Activated CD8-positive, alpha-beta memory T cell treated with anti-CD3 and anti-CD28 coated beads, Interleukin-2, amount 50 U/mL, for 1 hour (primary cell): ENCODE measurements around the gene WNT7A.
"Not testable (repeated sequence)": the region's sequence is repeated elsewhere in the genome, so short reads cannot be mapped to it uniquely, and the experiment has no call there.

ENCODE experiments used
- DNase-seq: peaks from one replicate; pipeline ENCODE4 v3.0.0-alpha.2; 2020; ENCODE audit errors: extremely low read depth

Gene WNT7A

DNA sequence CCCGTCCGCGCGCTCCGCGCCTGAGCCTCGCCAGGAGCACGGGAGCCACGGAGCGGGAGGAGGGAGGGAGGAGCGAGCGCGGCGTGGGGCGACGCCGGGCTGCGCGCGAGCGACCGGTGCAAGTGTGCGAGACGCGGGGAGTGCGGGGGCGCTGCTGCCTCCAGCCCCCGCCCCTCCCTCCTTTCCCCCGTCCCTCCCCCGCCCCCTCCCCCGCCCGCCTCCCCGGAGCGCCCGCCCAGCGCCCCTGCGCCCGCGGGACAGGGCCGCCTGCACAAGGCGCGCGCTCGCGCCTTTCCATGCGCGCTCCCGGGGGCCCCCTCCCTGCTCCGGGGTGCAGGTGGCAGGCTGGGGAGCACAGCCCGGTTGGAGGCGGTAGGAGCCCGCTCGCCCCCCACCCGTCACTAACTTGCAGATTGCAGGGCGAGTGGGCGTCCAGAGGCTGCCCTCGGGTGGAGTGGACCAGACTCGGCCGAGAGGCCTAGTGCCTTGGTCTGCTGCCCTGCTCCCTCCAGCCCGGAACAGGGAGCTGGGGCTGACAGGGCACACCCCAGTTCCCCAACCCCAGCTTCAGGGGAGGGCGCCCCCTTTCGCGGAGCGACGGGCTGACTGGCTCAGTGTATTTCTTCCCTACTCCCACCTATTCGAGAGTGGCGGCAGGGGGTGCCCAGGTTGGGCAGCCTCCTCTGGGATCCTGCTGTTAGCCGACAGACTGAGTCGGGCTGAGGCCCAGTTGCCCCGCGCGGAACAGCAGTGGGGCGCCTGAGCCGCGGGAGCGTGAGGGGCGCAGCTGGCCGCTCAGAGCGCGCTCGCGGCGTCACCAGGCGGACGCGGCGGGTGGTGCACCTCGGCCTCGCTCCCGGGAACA, at the start of gene WNT7A:
TSS of gene WNT7A (minus strand) at position 126 of the 865 bp plus-strand sequence. CDS start 255 bp downstream, outside the sequence.
- no peak for DNase-seq

DNA sequence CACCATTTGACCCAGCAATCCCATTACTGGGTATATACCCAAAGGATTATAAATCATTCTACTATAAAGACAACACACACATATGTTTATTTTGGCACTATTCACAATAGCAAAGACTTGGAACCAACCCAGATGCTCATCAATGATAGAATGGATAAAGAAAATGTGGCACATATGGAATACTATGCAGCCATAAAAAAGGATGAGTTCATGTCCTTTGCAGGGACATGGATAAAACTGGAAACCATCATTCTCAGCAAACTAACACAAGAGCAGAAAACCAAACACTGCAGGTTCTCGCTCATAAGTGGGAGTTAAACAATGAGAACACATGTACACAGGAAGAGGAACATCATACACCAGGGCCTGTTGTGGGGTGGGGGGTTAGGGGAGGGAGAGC, 48.9 kb upstream of the WNT7A start:
- not testable (repeated sequence) for DNase-seq

- no peak for DNase-seq
These were observed 47.4 kb upstream of the WNT7A start for GRCh38 chr3:13927295-13927694.

- DNase-seq = no peak
These were observed 36.5 kb upstream of the WNT7A start for GRCh38 chr3:13916375-13916774.

DNA sequence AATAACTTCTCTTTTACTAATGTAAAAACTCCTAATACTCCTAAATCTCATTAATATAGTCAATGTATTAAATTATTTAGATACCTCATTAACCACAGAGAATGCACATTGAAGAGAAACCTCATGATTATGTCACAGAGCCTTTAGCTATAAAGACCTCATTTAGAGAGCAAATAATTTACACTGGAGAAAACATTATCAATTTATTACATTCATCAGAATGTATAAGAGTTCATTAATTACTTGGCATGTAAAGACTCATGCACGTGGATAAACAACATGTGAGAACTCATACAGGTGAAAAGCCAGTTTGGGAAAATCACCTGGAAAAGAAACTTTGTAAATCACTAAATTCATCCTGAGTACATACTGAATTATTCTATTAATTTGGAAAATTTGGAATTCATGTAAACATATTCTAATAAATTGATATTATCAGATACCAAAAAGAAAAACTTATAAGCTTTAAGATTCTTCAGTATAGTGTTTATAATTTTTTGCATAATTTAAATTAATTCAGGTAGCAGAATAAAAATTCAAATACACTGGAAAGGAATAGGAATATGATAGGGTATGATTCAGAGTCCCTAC, 22.9 kb upstream of the WNT7A start:
- no peak for DNase-seq

DNA sequence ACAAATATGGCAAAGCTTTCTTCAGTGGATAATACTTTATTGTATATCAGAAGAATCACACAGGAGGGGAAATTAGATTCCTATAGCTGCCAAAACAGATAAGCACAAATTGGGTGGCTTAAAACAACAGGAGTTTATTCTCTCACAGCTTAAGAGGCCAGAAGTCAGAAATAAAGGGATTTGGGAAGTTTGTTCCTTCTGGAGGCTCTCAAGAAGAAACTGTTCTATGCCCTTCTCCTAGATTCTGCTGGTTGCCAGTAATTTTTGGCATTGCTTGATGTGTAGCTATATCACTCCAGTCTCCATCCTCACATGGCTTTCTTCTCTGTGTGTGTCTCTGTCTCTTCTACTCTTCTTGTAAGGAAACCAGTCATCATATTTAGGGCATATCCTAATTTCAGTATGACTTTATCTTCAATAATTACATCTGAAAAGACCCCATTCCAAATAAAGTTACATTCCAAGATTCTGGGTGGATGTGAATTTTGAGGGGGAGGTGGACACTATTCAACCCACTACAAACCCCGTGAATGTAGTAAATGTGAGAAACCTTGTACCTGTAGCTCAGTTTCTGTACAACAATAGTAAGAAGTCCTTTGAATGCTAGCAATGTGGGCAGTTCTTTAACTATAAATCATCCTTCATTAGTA, 22.2 kb upstream of the WNT7A start:
- no peak for DNase-seq

DNA sequence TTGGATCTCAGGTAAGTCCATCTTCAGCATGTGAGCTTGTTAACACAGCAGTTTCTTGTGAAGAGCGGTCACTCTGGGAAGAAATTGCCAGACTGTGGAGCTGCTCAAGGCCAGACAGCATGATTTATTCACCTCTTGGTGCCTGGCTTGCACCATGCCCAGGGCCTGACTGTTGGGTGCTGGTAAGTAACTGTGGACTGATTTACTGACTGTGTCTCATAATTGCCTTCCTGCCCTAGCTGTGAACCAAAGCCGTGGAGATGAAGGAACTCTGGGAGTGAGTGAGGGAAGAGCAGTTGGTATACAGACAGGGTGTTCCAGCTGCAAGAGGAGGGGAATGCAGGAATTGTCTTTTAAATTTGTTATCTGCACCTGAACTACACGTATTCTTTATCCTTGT, 18.5 kb upstream of the WNT7A start:
- DNase-seq = no peak

DNA sequence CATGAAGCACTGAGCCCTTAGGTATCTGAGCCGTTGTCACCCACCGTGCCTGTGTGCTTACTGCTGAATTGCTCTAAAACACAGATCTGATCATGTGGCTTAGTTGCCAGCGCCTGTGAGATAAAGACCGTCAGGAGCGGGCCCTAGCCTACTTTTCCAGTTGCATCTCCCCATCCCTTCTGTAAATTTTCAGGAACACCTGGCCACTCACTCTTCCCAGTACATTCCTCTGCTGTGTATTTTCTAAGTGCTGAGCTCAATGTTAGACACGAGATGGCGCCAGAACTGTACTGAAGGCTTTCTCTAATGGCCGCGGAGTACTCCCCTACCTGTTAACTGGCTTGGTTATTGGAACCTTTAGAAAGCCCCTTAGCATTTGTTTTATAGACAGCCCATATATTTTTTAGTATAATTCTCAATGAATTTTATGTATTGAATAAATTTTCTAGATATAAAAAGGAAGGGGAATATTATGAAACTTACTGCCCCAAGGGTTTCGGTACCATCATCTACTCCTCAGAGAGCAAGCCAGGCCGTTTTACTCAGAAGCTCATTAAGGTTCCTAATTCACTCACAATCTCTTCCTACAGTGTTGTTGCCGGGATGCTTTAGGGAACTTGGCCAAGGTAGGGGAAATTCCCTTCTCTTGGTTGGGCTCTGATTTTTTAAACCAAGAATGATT, 16.7 kb upstream of the WNT7A start:
- DNase-seq = no peak

DNA sequence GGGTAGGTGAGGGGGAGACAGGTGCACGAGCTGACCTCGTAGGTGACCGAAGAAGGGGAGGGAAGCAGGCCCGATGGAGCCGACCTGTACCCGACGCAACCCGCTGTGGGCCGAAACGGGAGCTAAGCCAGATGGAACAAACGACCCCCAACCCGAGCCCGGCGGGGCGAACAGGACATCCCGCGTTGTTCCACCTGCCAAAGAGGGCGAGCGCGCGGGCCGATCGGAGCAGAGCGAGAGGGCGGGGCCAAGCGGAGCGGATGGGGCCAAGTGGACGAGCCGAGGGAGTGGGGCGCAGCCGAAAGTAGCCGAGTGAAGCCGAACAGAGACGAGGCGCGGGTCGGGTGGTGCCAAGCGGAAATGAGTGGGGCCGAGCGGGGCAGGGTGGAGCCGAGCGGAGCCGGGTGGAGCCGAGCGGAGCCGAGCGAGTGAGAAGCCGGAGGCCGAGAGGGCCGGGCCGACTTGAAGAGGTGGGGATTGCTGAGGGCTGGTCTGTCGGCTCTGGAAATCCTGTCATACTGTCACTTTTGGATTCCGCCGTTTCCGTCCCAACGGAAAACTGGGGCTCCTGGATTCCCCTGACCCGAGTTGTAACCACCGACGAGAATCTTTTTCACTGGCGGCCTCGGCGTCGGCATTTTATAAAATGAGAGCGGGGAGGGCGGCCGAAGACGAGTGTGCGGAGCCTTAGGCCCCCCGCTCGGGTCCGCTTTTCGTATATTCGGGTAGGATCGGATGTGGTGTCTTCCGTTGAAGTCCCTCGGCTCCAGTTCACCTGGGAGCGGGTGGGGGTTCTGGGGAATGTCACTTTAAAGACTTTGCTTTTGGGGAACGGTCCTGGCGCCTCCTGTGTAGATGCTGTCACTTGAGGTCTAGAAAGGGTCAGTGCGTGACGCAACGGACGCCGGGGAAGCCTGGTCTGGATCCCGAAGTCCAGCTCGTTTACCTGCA, 15.6 kb upstream of the WNT7A start:
- DNase-seq = peak; percentile 80

GRCh38 chr3:13894807-13895154, 14.9 kb upstream of the WNT7A start:
- no peak for DNase-seq

GRCh38 chr3:13894096-13894806, 14.4 kb upstream of the WNT7A start:
- DNase-seq = no peak

GRCh38 chr3:13892304-13892703, 12.4 kb upstream of the WNT7A start:
- DNase-seq = no peak

DNA sequence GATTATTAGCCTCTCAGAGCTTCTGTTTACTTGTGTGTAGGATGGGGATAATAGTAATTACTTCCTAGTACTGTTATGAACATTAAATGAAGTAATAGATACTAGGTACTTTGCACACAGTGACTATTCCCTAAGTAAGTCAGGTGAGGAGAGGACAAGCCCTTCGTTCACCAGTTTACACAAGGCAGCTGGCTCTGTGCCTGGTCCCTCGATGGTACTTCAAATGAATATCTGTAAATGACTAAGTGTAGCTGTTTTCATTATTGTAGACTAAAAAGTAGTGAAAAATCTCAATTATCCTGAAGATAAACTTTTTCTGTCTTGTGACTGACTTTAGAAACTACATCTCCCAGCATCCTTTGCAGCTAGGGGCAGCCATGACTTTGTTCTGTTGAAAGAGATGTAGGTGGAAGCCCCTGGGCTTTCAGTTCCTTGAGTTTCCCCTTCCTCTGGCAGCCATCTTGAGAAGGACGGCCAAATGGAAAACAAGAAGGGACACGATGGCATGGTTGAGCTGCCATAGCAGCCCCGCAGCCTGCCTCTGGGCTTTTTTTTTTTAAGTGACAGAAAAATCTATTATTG, 11.7 kb upstream of the WNT7A start:
- DNase-seq = no peak

DNA sequence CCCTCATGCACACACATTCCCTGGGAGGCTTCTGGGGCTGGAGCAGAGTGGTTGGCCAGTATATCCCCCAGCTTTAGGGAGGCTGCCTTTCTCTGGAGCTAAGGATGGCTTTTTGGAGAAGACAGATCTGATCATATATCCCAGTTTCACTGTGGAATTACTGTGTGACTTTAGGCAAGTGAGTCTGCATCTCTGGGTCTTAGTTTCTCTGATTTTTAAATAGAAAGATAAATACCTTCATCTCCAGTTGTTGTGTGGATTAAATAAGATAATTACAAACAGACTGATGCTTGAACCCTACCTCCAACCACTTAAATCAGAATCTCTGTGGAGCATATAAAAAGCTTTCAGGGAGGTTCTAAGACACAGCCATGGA, 11.1 kb upstream of the WNT7A start:
- no peak for DNase-seq

- DNase-seq = no peak
These were observed 10.6 kb upstream of the WNT7A start for GRCh38 chr3:13890377-13891016.

DNA sequence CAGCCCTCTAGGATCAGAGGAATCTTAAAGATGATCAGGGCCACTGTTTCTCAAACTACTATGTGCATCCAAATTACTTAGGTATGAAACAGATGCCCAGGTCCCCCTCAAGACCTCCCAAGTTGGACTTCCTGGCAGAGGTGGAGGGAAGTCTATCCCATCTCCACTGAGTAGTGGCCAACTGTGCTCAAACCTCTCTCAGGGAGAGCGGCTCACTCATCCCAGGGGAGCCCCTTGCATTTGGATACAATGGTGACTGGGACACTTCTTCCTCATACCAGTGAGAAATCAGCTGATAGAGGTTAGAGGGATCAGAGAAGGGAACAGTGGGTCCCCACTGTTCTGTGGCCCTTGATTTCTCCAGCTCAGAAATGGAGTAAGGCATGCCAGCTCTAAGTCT, 8.7 kb upstream of the WNT7A start:
- DNase-seq = no peak

DNA sequence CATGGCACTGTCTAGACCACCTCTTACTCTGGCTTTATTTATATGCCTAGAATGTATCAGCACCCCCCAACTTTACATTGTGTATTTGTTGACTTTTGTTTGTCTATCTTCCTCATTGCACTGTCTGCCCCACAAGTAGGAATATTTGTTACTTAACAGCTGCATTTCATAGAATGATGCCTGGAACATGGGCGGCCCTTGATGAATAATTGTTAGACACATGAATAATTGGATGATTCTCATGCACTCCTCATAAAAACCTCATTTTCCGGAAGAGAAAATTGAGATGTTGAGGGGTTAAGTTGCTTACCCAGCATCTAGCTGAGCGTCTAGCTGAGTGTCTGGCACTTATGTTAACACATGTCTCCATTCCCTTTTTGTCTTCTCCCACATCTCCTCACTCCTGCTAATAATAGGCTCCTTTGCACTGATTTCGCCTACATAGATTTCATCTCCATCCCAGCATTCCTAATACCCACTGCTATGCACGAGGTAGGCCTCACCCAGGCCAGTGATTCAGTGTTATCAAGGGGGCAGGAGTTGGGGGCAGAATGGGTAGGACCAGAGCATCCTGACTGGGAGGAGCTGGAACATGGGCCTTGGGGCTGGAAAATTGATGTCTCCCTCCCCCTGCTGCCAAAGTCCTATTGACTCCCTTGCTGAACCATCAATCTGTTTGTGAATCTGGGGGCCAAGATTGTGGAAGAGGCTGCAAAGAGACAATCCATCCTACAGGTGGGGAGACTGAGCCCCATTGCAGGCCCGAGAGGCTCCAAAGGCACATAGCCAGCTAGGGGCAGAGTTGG, 7.8 kb upstream of the WNT7A start:
- DNase-seq = no peak

GRCh38 chr3:13886593-13887129, 6.8 kb upstream of the WNT7A start:
- DNase-seq = no peak

DNA sequence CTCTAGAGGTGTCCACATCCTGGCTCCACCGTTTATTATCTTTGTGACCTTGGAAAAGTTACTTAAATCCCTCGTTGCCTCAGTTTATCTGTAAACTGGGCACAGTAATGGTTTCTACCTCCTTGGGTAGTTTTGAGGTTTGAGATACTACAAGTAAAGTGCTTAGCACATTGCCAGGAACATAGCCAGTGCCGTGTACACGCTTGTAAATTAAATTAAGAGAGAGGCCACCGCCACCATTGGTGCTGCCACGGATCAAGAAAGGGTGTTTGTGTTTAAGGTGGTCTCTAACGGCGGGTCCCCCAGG, 5.8 kb upstream of the WNT7A start:
- no peak for DNase-seq
